Retinal pigment epithelial cell (primary cell): Measurements from ENCODE around the gene SLC35B1.

Source experiments
- DNase-seq: peaks from one replicate; pipeline ENCODE4 v3.0.0-alpha.2; 2010; ENCODE audit warnings: low read depth
- H3K4me3 ChIP-seq: 2 replicates; pipeline ENCODE4 v1.5.1; 2011; ENCODE audit warnings: mild to moderate bottlenecking, low read length, control low read depth, moderate library complexity
- TF ChIP-seq, protein P1 (sequence below): conservative IDR thresholded peaks from 2 replicates; pipeline ENCODE4 v1.5.1; 2011; ENCODE audit warnings: low read depth, low read length, control low read depth, inconsistent platforms

The SLC35B1 gene

DNA sequence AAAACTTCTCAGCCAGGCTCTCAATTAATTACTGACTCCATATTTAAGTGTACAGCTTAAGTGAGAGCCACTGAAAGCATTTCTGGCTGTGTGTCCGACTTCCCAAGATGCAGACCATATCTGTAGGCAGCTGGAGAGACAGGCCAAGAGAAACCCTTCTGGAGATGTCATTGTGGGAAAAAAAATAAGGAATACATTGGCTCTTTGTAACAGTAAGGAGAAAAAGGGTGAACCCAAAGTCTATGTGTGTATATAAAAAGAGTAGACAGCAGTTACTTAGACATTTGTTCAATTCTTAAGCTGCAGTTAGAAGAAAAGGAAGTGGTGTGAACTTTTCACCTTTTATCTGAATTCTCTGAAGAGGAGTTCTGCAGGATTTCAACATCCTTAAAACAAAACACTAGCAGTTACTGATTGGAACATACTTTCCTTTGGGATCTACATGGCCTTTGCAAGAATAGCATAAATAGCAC is 34.4 kb upstream of the SLC35B1 start:
- no peak overlapping the region for H3K4me3 ChIP-seq
- TF ChIP-seq, protein P1, sequence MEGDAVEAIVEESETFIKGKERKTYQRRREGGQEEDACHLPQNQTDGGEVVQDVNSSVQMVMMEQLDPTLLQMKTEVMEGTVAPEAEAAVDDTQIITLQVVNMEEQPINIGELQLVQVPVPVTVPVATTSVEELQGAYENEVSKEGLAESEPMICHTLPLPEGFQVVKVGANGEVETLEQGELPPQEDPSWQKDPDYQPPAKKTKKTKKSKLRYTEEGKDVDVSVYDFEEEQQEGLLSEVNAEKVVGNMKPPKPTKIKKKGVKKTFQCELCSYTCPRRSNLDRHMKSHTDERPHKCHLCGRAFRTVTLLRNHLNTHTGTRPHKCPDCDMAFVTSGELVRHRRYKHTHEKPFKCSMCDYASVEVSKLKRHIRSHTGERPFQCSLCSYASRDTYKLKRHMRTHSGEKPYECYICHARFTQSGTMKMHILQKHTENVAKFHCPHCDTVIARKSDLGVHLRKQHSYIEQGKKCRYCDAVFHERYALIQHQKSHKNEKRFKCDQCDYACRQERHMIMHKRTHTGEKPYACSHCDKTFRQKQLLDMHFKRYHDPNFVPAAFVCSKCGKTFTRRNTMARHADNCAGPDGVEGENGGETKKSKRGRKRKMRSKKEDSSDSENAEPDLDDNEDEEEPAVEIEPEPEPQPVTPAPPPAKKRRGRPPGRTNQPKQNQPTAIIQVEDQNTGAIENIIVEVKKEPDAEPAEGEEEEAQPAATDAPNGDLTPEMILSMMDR, result no peak
- DNase-seq, result no peak

DNA sequence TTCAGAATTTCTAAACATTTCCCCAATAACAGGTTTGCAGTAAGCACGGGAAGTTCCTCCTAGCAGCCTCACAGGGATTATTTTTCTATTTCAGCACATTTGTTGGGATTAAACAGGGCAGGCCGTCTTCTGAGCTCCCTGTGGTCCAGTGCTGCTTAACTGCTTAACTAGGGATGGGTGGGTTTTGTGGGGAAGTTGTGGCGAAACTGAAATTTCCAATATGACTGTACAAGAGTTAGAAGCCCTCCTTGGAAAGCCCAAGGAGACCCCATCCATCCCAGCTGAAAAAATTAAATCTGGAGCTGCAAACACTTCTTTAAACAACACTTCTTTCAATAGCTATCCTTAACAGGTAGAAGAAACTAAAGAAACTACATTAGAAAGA is 33.9 kb upstream of the SLC35B1 start:
- DNase-seq, result no peak
- TF ChIP-seq, protein P1, result no peak

DNA sequence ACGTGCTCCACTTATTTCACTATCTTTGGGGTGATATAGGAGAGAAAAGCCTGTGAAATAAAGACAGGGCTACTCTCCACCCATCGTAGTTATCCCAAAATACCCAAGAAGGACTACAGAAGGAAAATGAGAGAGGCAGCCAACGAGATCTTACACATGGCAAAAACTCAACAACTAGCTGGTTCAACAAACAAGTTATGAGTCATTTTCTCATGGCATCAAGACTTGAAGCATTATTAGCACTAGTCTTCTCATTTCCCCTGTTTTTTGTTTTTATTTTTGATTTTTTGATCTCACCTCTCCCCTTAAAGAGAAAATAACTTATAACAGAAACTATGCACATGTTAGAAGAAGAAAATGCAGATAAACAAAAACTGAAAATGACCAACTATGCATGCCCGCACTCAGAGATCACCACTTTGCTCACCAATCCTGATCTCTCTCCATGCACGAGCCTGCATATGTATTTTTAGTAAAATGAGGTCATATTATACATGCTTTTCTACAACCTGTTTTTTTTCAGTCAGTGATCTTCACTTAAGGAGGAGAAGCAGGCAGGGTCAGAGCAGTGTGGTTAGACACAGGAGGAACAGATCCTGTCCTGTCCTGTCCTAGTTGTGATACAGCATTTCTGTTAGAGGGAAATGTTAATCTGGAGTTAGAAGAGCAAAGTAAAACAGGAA is 33.4 kb upstream of the SLC35B1 start:
- no peak overlapping the region for H3K4me3 ChIP-seq
- DNase-seq, result no peak
- TF ChIP-seq, protein P1, result no peak

More for the DNA sequence above, 33.9 kb upstream of the SLC35B1 start:
- H3K4me3 ChIP-seq, result no peak overlapping the region

DNA sequence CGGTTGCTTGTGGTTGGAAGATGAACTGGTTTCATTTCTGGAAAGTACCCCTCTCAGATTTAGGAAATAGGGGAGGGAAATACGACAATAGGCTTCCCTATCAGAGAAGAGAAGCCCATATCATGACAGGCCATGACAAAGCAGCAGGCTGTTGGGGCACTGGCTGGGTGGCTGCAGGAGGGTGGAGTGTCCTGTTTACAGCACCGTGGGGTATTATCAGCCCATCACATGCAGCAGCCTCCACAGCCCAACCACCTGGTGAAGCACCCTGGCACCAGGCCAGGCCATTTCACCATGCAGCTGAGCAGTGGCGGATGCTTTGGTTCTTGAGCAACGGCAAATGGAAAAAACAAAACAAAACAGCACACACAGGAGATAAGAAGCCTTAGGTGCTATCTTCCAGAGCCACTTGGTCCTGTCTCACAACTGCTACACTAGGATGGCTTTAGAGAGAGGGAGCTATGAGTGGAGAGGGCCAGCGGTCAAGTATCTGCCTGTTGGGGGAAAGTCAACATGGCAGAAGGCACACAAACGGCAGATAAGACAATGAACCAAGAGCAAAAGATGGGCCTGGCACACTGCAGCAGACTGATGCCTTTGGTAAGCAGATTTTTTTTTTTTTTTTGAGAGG is 32.0 kb upstream of the SLC35B1 start:
- TF ChIP-seq, protein P1, result no peak
- DNase-seq, result no peak
- H3K4me3 ChIP-seq, result no peak overlapping the region

DNA sequence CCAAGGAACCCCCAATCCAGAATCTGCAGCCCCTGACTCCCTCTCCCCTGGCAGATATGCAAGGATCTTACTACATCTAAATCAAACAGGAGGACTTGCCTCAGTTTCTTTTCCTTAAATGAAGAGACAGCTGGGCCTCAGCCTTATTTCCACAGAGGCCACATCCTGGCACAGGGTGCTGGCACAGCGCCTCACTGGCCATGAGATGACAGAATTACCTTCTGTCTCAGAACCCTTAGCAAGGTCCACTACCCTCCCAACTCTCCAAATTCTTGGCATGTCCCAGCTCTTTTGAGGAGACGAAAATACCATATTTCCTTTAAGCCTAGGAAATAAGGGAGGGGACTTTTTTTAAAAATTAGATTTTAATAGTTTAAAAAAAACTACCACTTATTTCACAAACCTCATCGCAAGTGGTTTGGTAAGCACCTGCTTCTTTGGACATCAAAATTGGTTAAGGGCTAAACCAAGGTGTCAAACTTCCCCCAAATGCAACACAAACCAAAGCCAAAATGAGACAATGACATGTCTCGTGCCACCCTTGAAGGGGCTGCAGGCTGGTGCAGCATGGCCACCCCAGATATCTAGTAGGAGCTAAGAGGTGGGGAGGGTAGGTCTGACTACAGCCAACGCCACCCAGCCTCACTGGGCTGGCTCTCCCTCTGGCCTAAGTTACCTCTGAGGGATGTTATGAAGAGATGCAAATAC is 30.8 kb upstream of the SLC35B1 start:
- TF ChIP-seq, protein P1, result no peak
- no peak for DNase-seq
- no peak overlapping the region for H3K4me3 ChIP-seq

DNA sequence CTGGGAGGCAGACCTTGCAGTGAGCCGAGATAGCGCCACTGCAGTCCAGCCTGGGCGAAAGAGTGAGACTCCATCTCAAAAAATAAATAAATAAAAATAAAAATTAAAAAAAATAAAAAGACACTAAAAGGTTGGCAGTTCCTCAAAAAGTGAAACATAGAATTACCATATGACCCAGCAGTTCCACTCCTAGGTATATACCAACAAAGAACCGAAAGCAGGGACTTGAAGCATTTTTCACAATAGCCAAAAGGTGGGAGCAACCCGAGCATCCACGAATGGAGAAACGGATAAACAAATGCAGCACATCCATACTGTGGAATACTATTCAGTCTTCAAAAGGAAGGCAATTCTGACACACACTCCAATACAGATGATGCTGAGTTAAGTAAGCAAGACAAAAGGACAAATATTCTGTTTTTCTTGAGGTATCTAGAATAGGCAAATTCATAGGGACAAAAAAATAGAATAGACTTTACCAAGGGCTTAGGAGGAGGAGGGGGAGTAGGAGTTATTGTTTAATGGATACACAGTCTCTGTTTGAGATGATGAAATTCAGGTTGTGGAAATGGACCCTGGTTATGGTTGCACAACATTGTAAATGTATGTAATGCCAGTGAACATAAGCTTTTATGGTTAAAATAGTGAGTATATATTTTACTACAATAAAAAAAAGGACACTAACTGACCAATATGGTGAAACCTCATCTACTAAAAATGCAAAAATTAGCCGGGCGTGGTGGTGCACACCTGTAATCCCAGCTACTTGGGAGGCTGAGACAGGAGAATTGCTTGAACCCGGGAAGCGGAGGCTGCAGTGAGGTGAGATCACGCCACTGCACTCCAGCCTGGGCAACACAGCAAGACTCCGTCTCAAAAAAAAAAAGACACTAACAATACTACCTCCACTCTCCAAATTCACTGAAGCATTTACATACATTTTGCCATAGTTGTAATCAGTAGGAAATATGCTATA is 27.0 kb upstream of the SLC35B1 start:
- no peak for DNase-seq
- TF ChIP-seq, protein P1, result no peak

More for the DNA sequence above, 27.0 kb upstream of the SLC35B1 start:
- no peak overlapping the region for H3K4me3 ChIP-seq
